ENCODE results near the gene CDC37L1.
A peak's percentile ranks its signal among the peaks of the same experiment; 100 is the strongest.

CDC37L1 gene

DNA sequence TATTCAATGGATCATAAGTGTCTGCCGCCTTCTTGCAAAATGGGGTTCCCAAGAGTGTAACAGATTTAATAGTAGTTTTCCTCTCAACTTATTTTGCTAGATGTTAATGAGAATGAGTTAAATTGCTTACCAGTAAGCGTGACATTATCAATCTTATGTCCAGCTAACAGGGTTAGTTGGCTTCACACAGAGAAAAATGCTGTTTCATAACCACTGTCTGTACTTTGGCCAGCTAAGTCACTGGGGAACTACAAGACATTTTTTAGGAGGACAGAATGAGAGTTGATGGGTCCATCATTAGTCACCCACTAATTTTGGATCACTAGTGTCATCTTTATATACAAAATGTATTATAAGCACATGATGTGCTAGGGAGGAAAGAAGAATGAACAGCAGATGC, 1.4 kb downstream of the CDC37L1 start:
- H3K4me3 ChIP-seq (ENCODE audit: low read length) = peak overlapping the region; percentile 96; the same call in 1 of the 2 replicates
- TF ChIP-seq ZNF274 (IDR thresholded peaks at IDR 0.05; ENCODE audit: low read depth, low read length) = no peak

DNA sequence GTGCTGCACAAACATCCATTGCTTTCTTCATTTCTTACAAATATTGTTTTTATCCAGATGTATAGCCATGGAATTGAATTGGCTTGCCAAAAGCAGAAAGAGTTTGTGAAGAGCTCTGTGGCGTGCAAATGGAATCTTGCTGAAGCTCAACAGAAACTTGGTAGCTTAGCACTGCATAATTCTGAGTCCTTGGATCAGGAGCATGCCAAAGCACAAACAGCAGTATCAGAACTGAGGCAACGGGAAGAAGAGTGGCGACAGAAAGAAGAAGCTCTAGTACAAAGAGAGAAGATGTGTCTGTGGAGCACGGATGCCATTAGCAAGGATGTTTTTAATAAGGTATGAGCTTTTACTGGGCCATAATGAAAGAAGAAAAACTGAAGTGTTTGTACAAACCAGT, 5.5 kb downstream of the CDC37L1 start:
- no peak overlapping the region for H3K4me3 ChIP-seq (ENCODE audit: low read length)
- TF ChIP-seq ZNF274 (IDR thresholded peaks at IDR 0.05; ENCODE audit: low read depth, low read length) = no peak

GRCh38 chr9:4686112-4686511, 6.7 kb downstream of the CDC37L1 start:
- no peak for TF ChIP-seq ZNF274 (IDR thresholded peaks at IDR 0.05; ENCODE audit: low read depth, low read length)
- no peak overlapping the region for H3K4me3 ChIP-seq (ENCODE audit: low read length)

DNA sequence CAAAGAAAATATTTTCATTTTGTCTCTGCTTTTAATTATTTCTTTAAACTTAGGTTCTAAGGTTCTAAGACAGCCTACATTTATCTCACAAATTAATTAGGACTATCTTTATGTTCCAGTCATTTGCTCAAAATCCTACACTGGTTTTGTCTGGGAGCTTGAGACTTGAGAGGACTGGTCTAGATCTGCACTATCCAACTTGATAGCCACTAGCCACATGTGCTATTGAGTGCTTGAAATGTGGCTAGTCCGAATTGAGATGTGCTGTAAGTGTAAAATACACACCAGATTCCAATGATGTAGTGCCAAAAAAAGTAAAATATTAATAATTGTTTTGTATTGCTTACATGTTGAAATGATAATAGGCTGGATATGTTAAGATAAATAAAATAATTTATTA, 7.2 kb downstream of the CDC37L1 start:
- TF ChIP-seq ZNF274 (IDR thresholded peaks at IDR 0.05; ENCODE audit: low read depth, low read length) = no peak

DNA sequence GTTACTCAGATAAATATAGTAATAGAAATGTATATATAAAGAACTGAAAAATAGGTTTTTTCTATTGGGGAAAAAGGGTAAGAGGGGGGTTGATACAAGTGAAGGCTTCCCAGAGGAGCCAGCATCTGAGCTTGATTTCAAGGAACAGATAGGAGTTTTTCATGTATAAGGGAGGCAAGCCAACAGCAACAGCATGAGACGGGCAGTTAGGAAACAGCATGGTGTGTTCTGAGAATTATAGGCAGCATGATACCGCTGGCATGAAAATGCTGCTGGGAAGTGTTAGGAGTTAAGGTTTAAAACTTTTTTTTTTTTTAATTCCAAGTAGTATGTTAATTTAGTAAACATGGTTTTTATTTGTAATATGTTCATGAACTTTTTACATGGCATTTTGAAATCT, 9.7 kb downstream of the CDC37L1 start:
- no peak for TF ChIP-seq ZNF274 (IDR thresholded peaks at IDR 0.05; ENCODE audit: low read depth, low read length)

More for the DNA sequence above, 7.2 kb downstream of the CDC37L1 start:
- H3K4me3 ChIP-seq (ENCODE audit: low read length) = no peak overlapping the region

DNA sequence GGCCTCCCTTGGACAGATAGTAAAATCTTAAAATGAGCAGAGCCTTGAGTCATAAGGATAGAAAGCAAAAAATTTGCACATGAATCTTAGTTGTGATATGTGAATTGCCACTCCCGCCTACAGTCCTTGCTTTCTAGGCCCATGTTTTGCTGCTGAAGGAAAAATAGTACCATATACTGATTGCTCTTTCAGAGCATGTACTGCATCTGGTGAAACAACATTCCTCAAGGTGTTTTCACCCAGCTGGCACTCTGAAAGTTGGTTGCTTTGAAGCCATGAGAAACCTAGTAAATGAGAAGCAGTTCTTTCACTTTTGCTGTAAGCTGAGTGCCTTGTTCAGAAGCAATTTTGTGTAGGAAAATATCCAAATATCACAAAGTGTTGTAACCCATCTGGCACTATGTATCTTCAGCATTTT, 10.3 kb downstream of the CDC37L1 start:
- H3K4me3 ChIP-seq (ENCODE audit: low read length) = no peak overlapping the region
- TF ChIP-seq ZNF274 (IDR thresholded peaks at IDR 0.05; ENCODE audit: low read depth, low read length) = no peak

More for the DNA sequence above, 9.7 kb downstream of the CDC37L1 start:
- H3K4me3 ChIP-seq (ENCODE audit: low read length) = no peak overlapping the region

- no peak for TF ChIP-seq ZNF274 (IDR thresholded peaks at IDR 0.05; ENCODE audit: low read depth, low read length)
- no peak overlapping the region for H3K4me3 ChIP-seq (ENCODE audit: low read length)
Observed at GRCh38 chr9:4690144-4690543, 10.8 kb downstream of the CDC37L1 start.

GRCh38 chr9:4691795-4692194, 12.4 kb downstream of the CDC37L1 start:
- TF ChIP-seq ZNF274 (IDR thresholded peaks at IDR 0.05; ENCODE audit: low read depth, low read length) = no peak
- no peak overlapping the region for H3K4me3 ChIP-seq (ENCODE audit: low read length)

DNA sequence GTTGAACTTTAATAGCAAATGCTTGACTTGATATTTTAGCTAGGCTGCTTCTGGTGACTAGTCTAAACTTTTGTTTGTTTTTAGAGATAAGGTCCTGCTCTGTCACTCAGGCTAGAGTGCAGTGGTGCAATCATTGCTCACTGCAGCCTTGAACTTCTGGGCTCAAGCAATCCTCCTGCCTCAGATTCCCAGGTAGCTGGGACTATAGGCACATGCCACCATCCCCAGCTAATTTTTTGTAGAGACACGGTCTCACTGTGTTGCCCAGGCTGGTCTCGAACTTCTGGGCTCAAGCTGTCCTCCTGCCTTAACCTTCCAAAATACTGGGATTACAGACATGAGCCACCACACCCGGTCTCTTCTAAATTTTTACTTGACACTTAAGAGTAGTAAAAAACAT, 20.7 kb downstream of the CDC37L1 start:
- TF ChIP-seq ZNF274 (IDR thresholded peaks at IDR 0.05; ENCODE audit: low read depth, low read length) = no peak
- H3K4me3 ChIP-seq (ENCODE audit: low read length) = no peak overlapping the region

GRCh38 chr9:4700932-4701331, 21.6 kb downstream of the CDC37L1 start:
- H3K4me3 ChIP-seq (ENCODE audit: low read length) = no peak overlapping the region
- TF ChIP-seq ZNF274 (IDR thresholded peaks at IDR 0.05; ENCODE audit: low read depth, low read length) = no peak

DNA sequence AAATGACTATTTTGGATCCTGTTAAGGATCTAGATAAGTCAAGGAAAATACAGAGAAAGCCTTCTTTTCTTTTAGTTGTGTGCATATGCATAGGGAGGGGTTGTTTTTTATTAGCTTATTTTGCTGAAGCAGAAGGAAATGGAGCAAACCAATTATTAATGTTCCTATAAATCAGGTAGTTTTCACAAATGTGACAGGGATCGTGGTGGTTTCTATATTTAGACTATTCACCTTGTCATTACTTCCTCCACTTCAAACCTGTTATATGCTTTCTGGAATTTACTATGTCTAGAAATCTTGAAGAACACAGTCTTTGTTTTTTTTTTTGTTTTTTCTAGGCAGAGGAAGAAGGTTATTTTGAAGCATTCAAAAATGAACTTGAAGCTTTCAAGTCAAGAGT, 22.2 kb downstream of the CDC37L1 start:
- TF ChIP-seq ZNF274 (IDR thresholded peaks at IDR 0.05; ENCODE audit: low read depth, low read length) = no peak

DNA sequence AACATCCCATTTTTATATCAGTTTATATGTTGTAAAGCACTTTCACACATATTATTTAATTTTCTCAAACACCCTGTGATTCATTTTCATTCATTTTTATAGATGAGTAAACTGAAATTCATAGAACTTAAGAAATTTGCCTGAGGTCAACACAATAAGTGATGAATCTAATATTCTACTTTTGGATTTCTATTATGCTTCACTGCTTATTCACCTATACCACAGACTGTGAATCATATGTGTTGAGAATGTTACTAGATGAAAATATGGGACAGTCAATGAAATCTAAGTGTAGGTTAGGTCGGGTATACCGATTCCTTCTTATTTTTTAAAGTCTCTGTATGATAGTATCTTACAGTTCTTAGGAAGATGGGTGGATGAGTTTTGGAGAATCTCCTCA, 24.8 kb downstream of the CDC37L1 start:
- TF ChIP-seq ZNF274 (IDR thresholded peaks at IDR 0.05; ENCODE audit: low read depth, low read length) = no peak
- H3K4me3 ChIP-seq (ENCODE audit: low read length) = no peak overlapping the region

More for the DNA sequence above, 22.2 kb downstream of the CDC37L1 start:
- no peak overlapping the region for H3K4me3 ChIP-seq (ENCODE audit: low read length)

GRCh38 chr9:4706021-4706420, 26.7 kb downstream of the CDC37L1 start:
- TF ChIP-seq ZNF274 (IDR thresholded peaks at IDR 0.05; ENCODE audit: low read depth, low read length) = no peak
- H3K4me3 ChIP-seq (ENCODE audit: low read length) = no peak overlapping the region

GRCh38 chr9:4706971-4707622, 27.7 kb downstream of the CDC37L1 start:
- H3K4me3 ChIP-seq (ENCODE audit: low read length) = no peak overlapping the region

DNA sequence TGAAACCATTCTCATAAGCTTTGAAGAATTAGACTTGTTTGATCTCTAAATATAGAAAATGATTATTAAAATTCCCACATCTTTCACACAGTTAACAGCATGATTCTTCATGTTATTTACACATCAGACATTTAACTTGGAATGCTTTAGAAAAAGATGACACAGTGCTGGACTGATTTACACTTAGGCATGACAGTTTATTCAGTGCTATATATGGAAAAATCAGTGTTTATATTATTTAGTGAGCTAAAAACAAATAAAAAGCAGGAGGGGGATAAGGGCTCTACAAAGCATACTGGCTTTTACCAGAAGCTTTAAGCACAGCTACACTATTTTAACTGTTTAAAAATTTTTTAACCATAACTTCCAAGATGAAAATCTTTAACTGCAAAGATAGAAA, 30.0 kb downstream of the CDC37L1 start:
- H3K4me3 ChIP-seq (ENCODE audit: low read length) = no peak overlapping the region
- TF ChIP-seq ZNF274 (IDR thresholded peaks at IDR 0.05; ENCODE audit: low read depth, low read length) = no peak

More at GRCh38 chr9:4706971-4707622, 27.7 kb downstream of the CDC37L1 start:
- TF ChIP-seq ZNF274 (IDR thresholded peaks at IDR 0.05; ENCODE audit: low read depth, low read length) = no peak

DNA sequence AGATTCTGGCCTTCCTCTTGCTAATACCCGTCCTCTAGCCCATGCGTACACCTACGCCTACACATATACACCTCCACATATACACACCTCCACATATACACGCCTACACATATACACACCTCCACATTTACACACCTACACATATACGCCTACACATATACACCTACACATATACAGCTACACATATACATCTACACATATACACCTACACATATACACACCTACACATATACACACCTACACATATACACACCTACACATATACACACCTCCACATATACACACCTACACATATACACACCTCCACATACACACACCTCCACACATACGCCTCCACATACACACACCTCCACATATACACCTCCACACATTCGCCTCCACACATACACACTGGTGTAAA, 34.5 kb downstream of the CDC37L1 start:
- no peak overlapping the region for H3K4me3 ChIP-seq (ENCODE audit: low read length)
- no peak for TF ChIP-seq ZNF274 (IDR thresholded peaks at IDR 0.05; ENCODE audit: low read depth, low read length)

Measured in GM08714 (cell line).